ENCODE measurements around the gene FSTL4.

FSTL4 gene

GRCh38 chr5:133354323-133355185 lies 257.8 kb downstream of the FSTL4 start:
- intact Hi-C loops (cut with DNase I): no loop called here

GRCh38 chr5:133353741-133354140 lies 258.6 kb downstream of the FSTL4 start:
- intact Hi-C loops (cut with DNase I): no loop called here
- peak in 3 of 42 donors; percentile 9 to 16 (median 11) for DNase-seq

More at GRCh38 chr5:133354323-133355185, 257.8 kb downstream of the FSTL4 start:
- DNase-seq: peak in 4 of 42 donors; percentile 2 to 25 (median 11)

GRCh38 chr5:133348406-133348805 lies 263.9 kb downstream of the FSTL4 start:
- DNase-seq: no peak
- intact Hi-C loops (cut with DNase I): no loop called here

GRCh38 chr5:133347039-133347438 lies 265.3 kb downstream of the FSTL4 start:
- DNase-seq: peak in 1 of 42 donors; percentile 11
- intact Hi-C loops (cut with DNase I): no loop called here

- intact Hi-C loops (cut with DNase I): no loop called here
- peak in 19 of 42 donors; percentile 23 to 74 (median 46) for DNase-seq
These were observed 268.1 kb downstream of the FSTL4 start for GRCh38 chr5:133344266-133344665.

GRCh38 chr5:133343196-133343595 lies 269.1 kb downstream of the FSTL4 start:
- DNase-seq: peak in 1 of 42 donors; percentile 19
- intact Hi-C loops (cut with DNase I): no loop called here

- intact Hi-C loops (cut with DNase I): no loop called here
These were observed 270.2 kb downstream of the FSTL4 start for GRCh38 chr5:133341915-133342710.

GRCh38 chr5:133341296-133341695 lies 271.0 kb downstream of the FSTL4 start:
- DNase-seq: peak in 1 of 42 donors; percentile 7
- intact Hi-C loops (cut with DNase I): no loop called here

More at GRCh38 chr5:133341915-133342710, 270.2 kb downstream of the FSTL4 start:
- peak in 9 of 42 donors; percentile 16 to 60 (median 43) for DNase-seq

GRCh38 chr5:133340822-133341221 lies 271.5 kb downstream of the FSTL4 start:
- peak in 1 of 42 donors; percentile 4 for DNase-seq

GRCh38 chr5:133340002-133340755 lies 272.2 kb downstream of the FSTL4 start:
- peak in 1 of 42 donors; percentile 3 for DNase-seq
- intact Hi-C loops (cut with DNase I): no loop called here

More at GRCh38 chr5:133340822-133341221, 271.5 kb downstream of the FSTL4 start:
- intact Hi-C loops (cut with DNase I): no loop called here

- peak in 2 of 42 donors; percentile 3 to 13 for DNase-seq
These were observed 273.6 kb downstream of the FSTL4 start for GRCh38 chr5:133338504-133339355.

GRCh38 chr5:133337795-133338445 lies 274.4 kb downstream of the FSTL4 start:
- intact Hi-C loops (cut with DNase I): no loop called here
- DNase-seq: peak in 2 of 42 donors; percentile 2 to 4

More at GRCh38 chr5:133338504-133339355, 273.6 kb downstream of the FSTL4 start:
- intact Hi-C loops (cut with DNase I): no loop called here

GRCh38 chr5:133336969-133337410 lies 275.4 kb downstream of the FSTL4 start:
- intact Hi-C loops (cut with DNase I): no loop called here

GRCh38 chr5:133336121-133336968 lies 276.0 kb downstream of the FSTL4 start:
- intact Hi-C loops (cut with DNase I): no loop called here
- DNase-seq: no peak

More at GRCh38 chr5:133336969-133337410, 275.4 kb downstream of the FSTL4 start:
- DNase-seq: peak in 1 of 42 donors; percentile 9

- intact Hi-C loops (cut with DNase I): no loop called here
- DNase-seq: no peak
These were observed 277.3 kb downstream of the FSTL4 start for GRCh38 chr5:133334796-133335639.

All from head of caudate nucleus (tissue), 42 donors.